HCT116 (cell line): ENCODE data around the gene CACNG5. TPM values are rescaled to one million over a fixed set of nuclear protein-coding genes. Genes with fewer than 3 reads are reported as not detected.

Experiments
- ATAC-seq: fragments of 200-7000 bp; cut with Tn5 transposase; 2 replicates; pipeline ENCODE4 v1.9.1; 2020; ENCODE audit warnings: mild to moderate bottlenecking, moderate library complexity
- BruUV-seq: library from RNA; stranded (reverse); fragments of 400-500 nt; replicated peaks from 2 replicates; lab custom pipeline; 2021; lab: Mats Ljungman, UMichigan
- CTCF ChIA-PET: fragments of 300-600 bp; sonication (Branson Sonifier 250); formaldehyde crosslinking; loops from one replicate; lab custom pipeline; 2021; ENCODE audit warnings: antibody characterized with exemption; lab: Charles Lee
- POLR2A ChIA-PET: fragments of 300-600, 350-600 bp; sonication (Branson Sonifier 250); formaldehyde crosslinking; loops from one replicate; lab custom pipeline; 2021; ENCODE audit warnings: antibody characterized with exemption; lab: Charles Lee
- RAD21 ChIA-PET, 2 experiments: fragments of 300-600 bp; sonication (Branson Sonifier 250); formaldehyde crosslinking; loops; one replicate each; lab custom pipeline; 2023; ENCODE audit warnings: low total read pairs in 2 of 2; ENCODE audit not compliant: uncharacterized antibody in 2 of 2, unreplicated experiment in 2 of 2, low non-redundant PET in 1 of 2; lab: Charles Lee
- DNase-seq: peaks from one replicate; pipeline ENCODE4 v3.0.0-alpha.2; 2010; ENCODE audit warnings: low read depth, low spot score
- H2AFZ ChIP-seq: fragments of 200-600 bp; shearing (Covaris generic), sonication (generic); 2 replicates; pipeline ENCODE4 v1.6.1; 2017; ENCODE audit warnings: low read depth, mixed run types, mixed read lengths, antibody characterized with exemption, low read length; ENCODE audit not compliant: poor library complexity, severe bottlenecking
- H3K27ac ChIP-seq: 2 replicates; pipeline ENCODE4 v1.5.1; 2012; ENCODE audit warnings: low read depth, low read length
- H3K27me3 ChIP-seq: fragments of 200-600 bp; sonication (generic); 2 replicates; pipeline ENCODE4 v1.6.1; 2016; ENCODE audit warnings: mixed run types, low read length, mixed read lengths; ENCODE audit not compliant: insufficient read depth
- H3K36me3 ChIP-seq, 2 experiments: fragments of 200-500 bp in 1 of 2; fragments of 200-600 bp in 1 of 2; sonication (Bioruptor generic) in 1 of 2; sonication (generic) in 1 of 2; 2 replicates each; pipeline versions ENCODE4 v1.5.1 to v1.6.1; 2014 to 2016; ENCODE audit warnings: low read length in 2 of 2, inconsistent platforms in 1 of 2, mixed read lengths in 1 of 2, mixed run types in 1 of 2; ENCODE audit not compliant: insufficient read depth in 2 of 2, control insufficient read depth in 1 of 2
- H3K4me1 ChIP-seq, 2 experiments: fragments of 200-600 bp in 1 of 2; sonication (generic) in 1 of 2; 2 replicates each; pipeline versions ENCODE4 v1.5.1 to v1.6.1; 2012 to 2017; ENCODE audit warnings: low read length in 2 of 2, inconsistent platforms in 1 of 2, mild to moderate bottlenecking in 1 of 2, mixed read lengths in 1 of 2, mixed run types in 1 of 2, moderate library complexity in 1 of 2; ENCODE audit not compliant: insufficient read depth in 2 of 2, control insufficient read depth in 1 of 2
- H3K4me2 ChIP-seq: fragments of 200-600 bp; sonication (generic); 2 replicates; pipeline ENCODE4 v1.6.1; 2017; ENCODE audit warnings: mixed run types, low read length, mixed read lengths
- H3K4me3 ChIP-seq, 2 experiments: fragments of 200-600 bp in 1 of 2; sonication (generic) in 1 of 2; replicated peaks in 1 of 2; 2 replicates each; pipeline ENCODE4 v1.5.1; 2011 to 2016; ENCODE audit warnings: low read length in 2 of 2, control low read depth in 1 of 2, low read depth in 1 of 2, mild to moderate bottlenecking in 1 of 2, mixed read lengths in 1 of 2, mixed run types in 1 of 2
- H3K79me2 ChIP-seq: fragments of 200-600 bp; sonication (generic); 2 replicates; pipeline ENCODE4 v1.6.1; 2017; ENCODE audit warnings: mild to moderate bottlenecking, mixed run types, low read length, moderate library complexity, mixed read lengths; ENCODE audit not compliant: insufficient read depth
- H3K9ac ChIP-seq: fragments of 200-600 bp; sonication (generic); 2 replicates; pipeline ENCODE4 v1.6.1; 2016; ENCODE audit warnings: low read length, mixed read lengths
- H3K9me2 ChIP-seq: fragments of 200-600 bp; sonication (generic), shearing (Covaris generic); 2 replicates; pipeline ENCODE4 v1.6.1; 2017; ENCODE audit warnings: mixed run types, mild to moderate bottlenecking, moderate library complexity; ENCODE audit not compliant: insufficient read depth
- H3K9me3 ChIP-seq, 2 experiments: fragments of 200-500 bp in 1 of 2; fragments of 200-600 bp in 1 of 2; sonication (Bioruptor generic) in 1 of 2; sonication (generic) in 1 of 2; 2 replicates each; pipeline ENCODE4 v1.6.1; 2014 to 2017; ENCODE audit warnings: low read length in 2 of 2, mixed read lengths in 2 of 2, inconsistent platforms in 1 of 2, low read depth in 1 of 2, mild to moderate bottlenecking in 1 of 2, mixed run types in 1 of 2, moderate library complexity in 1 of 2; ENCODE audit not compliant: control insufficient read depth in 1 of 2, insufficient read depth in 1 of 2
- H4K20me1 ChIP-seq: fragments of 200-600 bp; sonication (generic), shearing (Covaris generic); 2 replicates; pipeline ENCODE4 v1.6.1; 2017; ENCODE audit warnings: mixed run types, mild to moderate bottlenecking, moderate library complexity; ENCODE audit not compliant: insufficient read depth
- ATF3 ChIP-seq: IDR thresholded peaks from 2 replicates; pipeline ENCODE4 v1.6.1; 2012
- CEBPB ChIP-seq: IDR thresholded peaks from 2 replicates; pipeline ENCODE4 v1.6.1; 2012; ENCODE audit warnings: low read depth
- EGR1 ChIP-seq: IDR thresholded peaks from 2 replicates; pipeline ENCODE4 v1.6.1; 2012; ENCODE audit warnings: low read depth
- ELF1 ChIP-seq: IDR thresholded peaks from 2 replicates; pipeline ENCODE4 v1.6.1; 2012; ENCODE audit warnings: low read depth, borderline replicate concordance
- JUND ChIP-seq: IDR thresholded peaks from 2 replicates; pipeline ENCODE4 v1.6.1; 2012
- POLR2AphosphoS5 ChIP-seq: IDR thresholded peaks from 2 replicates; pipeline ENCODE4 v1.6.1; 2011; ENCODE audit warnings: mild to moderate bottlenecking, low read depth, low read length, moderate library complexity
- RAD21 ChIP-seq: IDR thresholded peaks from 2 replicates; pipeline ENCODE4 v1.6.1; 2012; ENCODE audit warnings: low read depth, mild to moderate bottlenecking
- REST ChIP-seq: IDR thresholded peaks from 2 replicates; pipeline ENCODE4 v1.6.1; 2012; ENCODE audit warnings: low read depth
- SIN3A ChIP-seq: IDR thresholded peaks from 2 replicates; pipeline ENCODE4 v1.6.1; 2012; ENCODE audit warnings: low read depth
- SRF ChIP-seq: IDR thresholded peaks from 2 replicates; pipeline ENCODE4 v1.6.1; 2012; ENCODE audit warnings: low read depth
- TCF7L2 ChIP-seq: IDR thresholded peaks from 2 replicates; pipeline ENCODE4 v1.7.0; 2011; ENCODE audit warnings: borderline replicate concordance, inconsistent platforms; ENCODE audit not compliant: insufficient read depth, insufficient read length; ENCODE audit errors: extremely low read depth
- YY1 ChIP-seq: IDR thresholded peaks from 2 replicates; pipeline ENCODE4 v1.6.1; 2011; ENCODE audit warnings: low read length, low read depth, moderate library complexity, mild to moderate bottlenecking; ENCODE audit not compliant: insufficient replicate concordance; ENCODE audit errors: extremely low read depth
- ZFX ChIP-seq: fragments of 450-650 bp; IDR thresholded peaks from 2 replicates; pipeline ENCODE4 v1.6.1; 2017
- intact Hi-C: fragments of 100-400 bp; cut with micrococcal nuclease; formaldehyde crosslinking; loops from 2 replicates; pipeline ENCODE4 v1.10.0; 2022
- total RNA-seq: library from RNA; stranded (reverse); gene quantifications from one replicate; pipeline ENCODE4 v1.2.1, GENCODE V29; 2021; ENCODE audit not compliant: unreplicated experiment
- TF ChIP-seq, protein P1 (sequence below): IDR thresholded peaks from 2 replicates; pipeline ENCODE4 v1.6.1; 2011; ENCODE audit warnings: mild to moderate bottlenecking, low read length, moderate library complexity; ENCODE audit not compliant: insufficient replicate concordance; ENCODE audit errors: extremely low read depth

CACNG5 gene
- total RNA-seq, 1 experiment from 2014 or later: not detected

DNA sequence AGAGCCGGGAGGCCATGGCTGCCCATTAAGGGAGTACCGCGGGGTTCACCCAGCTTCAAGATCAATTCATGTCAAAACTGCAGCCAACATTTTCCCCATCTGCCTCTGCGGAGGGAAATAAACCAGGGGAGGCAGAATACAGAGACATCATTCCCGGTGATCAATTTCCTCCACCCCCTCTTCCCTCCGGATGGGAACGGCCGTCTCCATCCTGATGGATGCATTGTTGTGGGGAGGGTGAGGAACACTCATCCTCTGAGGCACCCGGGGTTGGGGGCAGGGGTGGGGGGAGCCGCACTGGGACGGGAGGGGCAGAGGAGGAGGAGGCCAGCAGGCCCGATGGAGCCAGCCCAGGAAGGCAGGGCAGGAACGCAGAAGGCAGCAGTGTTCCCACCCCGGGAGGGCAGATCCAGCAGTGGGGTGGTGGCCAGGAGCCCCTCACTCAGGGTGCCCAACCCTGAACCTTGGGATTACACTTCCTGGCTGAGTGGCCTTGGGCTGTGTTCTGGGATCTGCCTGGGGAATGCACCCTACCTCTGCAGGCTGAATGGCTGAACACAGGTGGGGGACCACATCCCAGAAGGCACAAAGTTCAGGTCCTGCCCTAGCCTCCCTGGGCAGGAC, 14.2 kb downstream of the CACNG5 start:
- Histone ChIP-seq H3K4me1 (no peaks in the 10 kb centered on the region), H3K9me2 (no peaks in the 10 kb centered on the region), H3K27me3 (peaks cover 19% of the 10 kb centered on the region; the same call in 1 of the 2 replicates), H3K27ac (no peak overlapping the region), H3K36me3 (no peaks in the 10 kb centered on the region), H2AFZ (no peak overlapping the region), H3K9ac (no peak overlapping the region), H3K79me2 (no peaks in the 10 kb centered on the region), H3K9me3 (no peaks in the 10 kb centered on the region), H3K4me3 (no peak overlapping the region), H3K4me2 (no peak overlapping the region), H4K20me1 (no peaks in the 10 kb centered on the region)
- RAD21 ChIA-PET: no interaction called here
- CTCF ChIA-PET: no interaction called here
- intact Hi-C loops: no loop called here
- BruUV-seq: no TSS peak
- TF ChIP-seq YY1 (no peak), SRF (no peak), REST (no peak), CEBPB (no peak), POLR2AphosphoS5 (no peak), TCF7L2 (no peak), EGR1 (no peak), ATF3 (no peak), RAD21 (no peak), JUND (no peak), ZFX (no peak), ELF1 (no peak), SIN3A (no peak)
- TF ChIP-seq, protein P1, sequence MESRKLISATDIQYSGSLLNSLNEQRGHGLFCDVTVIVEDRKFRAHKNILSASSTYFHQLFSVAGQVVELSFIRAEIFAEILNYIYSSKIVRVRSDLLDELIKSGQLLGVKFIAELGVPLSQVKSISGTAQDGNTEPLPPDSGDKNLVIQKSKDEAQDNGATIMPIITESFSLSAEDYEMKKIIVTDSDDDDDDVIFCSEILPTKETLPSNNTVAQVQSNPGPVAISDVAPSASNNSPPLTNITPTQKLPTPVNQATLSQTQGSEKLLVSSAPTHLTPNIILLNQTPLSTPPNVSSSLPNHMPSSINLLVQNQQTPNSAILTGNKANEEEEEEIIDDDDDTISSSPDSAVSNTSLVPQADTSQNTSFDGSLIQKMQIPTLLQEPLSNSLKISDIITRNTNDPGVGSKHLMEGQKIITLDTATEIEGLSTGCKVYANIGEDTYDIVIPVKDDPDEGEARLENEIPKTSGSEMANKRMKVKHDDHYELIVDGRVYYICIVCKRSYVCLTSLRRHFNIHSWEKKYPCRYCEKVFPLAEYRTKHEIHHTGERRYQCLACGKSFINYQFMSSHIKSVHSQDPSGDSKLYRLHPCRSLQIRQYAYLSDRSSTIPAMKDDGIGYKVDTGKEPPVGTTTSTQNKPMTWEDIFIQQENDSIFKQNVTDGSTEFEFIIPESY: no peak
- POLR2A ChIA-PET: no interaction called here
- no peak for DNase-seq
- ATAC-seq: no peak
